Endothelial cell of umbilical vein (primary cell): Measurements from ENCODE around the gene PRPF18. TPM values are rescaled to one million over a fixed set of nuclear protein-coding genes. Genes with fewer than 3 reads are reported as not detected.

Experiments
- BruUV-seq: library from RNA; stranded (reverse); fragments of 400-500 nt; replicated peaks from 2 replicates; lab custom pipeline; 2021; lab: Mats Ljungman, UMichigan
- CTCF ChIA-PET: fragments of 300-600, 350-600 bp; sonication (Branson Sonifier 250); formaldehyde crosslinking; loops from one replicate; lab custom pipeline; 2021; ENCODE audit warnings: antibody characterized with exemption, inconsistent platforms; lab: Charles Lee
- POLR2A ChIA-PET: fragments of 300-600, 350-600 bp; sonication (Branson Sonifier 250); formaldehyde crosslinking; loops from one replicate; lab custom pipeline; 2021; ENCODE audit warnings: antibody characterized with exemption, inconsistent platforms; lab: Charles Lee
- DNase-seq: peaks from one replicate; pipeline ENCODE4 v3.0.0-alpha.2; 2011; ENCODE audit warnings: low read depth, low spot score
- FAIRE-seq: peaks from 2 replicates; lab custom pipeline; 2011; peaks lifted over from hg19 to GRCh38; lab: Jason Lieb, UNC
- H2AFZ ChIP-seq: 2 replicates; pipeline ENCODE4 v1.6.0; 2012; ENCODE audit warnings: low read depth, low read length, control low read depth, inconsistent platforms
- H3K27ac ChIP-seq: 2 replicates; pipeline ENCODE4 v1.5.1; 2011; ENCODE audit warnings: low read depth, mild to moderate bottlenecking, control low read depth, low read length, moderate library complexity; ENCODE audit not compliant: insufficient read depth
- H3K27me3 ChIP-seq, 2 experiments: 2 replicates each; pipeline versions ENCODE4 v1.6.0 to v1.6.1; 2011; ENCODE audit warnings: low read length in 2 of 2, mixed read lengths in 1 of 2; ENCODE audit not compliant: control insufficient read depth in 2 of 2, insufficient read depth in 2 of 2
- H3K36me3 ChIP-seq, 2 experiments: 2 replicates in 1 of 2; 3 replicates in 1 of 2; pipeline ENCODE4 v1.5.1; 2011; ENCODE audit warnings: low read length in 2 of 2, mild to moderate bottlenecking in 1 of 2, moderate library complexity in 1 of 2; ENCODE audit not compliant: control insufficient read depth in 2 of 2, insufficient read depth in 2 of 2; ENCODE audit errors: extremely low read depth in 1 of 2
- H3K4me1 ChIP-seq: 3 replicates; pipeline ENCODE4 v1.5.1; 2011; ENCODE audit warnings: mild to moderate bottlenecking, low read length; ENCODE audit not compliant: control insufficient read depth, insufficient read depth; ENCODE audit errors: extremely low read depth
- H3K4me2 ChIP-seq: 2 replicates; pipeline ENCODE4 v1.6.1; 2011; ENCODE audit warnings: low read length, control low read depth, mixed read lengths; ENCODE audit not compliant: insufficient read depth
- H3K4me3 ChIP-seq, 3 experiments: fragments of 200-600 bp in 1 of 3; sonication (generic), shearing (Covaris generic) in 1 of 3; replicated peaks in 1 of 3; 2 replicates each; pipeline ENCODE4 v1.5.1; 2011 to 2016; ENCODE audit warnings: control low read depth in 3 of 3, low read length in 3 of 3, mild to moderate bottlenecking in 2 of 3, inconsistent platforms in 1 of 3, low read depth in 1 of 3, moderate library complexity in 1 of 3; ENCODE audit not compliant: insufficient read depth in 1 of 3
- H3K79me2 ChIP-seq: 2 replicates; pipeline ENCODE4 v1.6.0; 2012; ENCODE audit warnings: low read length, inconsistent platforms; ENCODE audit not compliant: control insufficient read depth, insufficient read depth
- H3K9ac ChIP-seq: replicated peaks from 2 replicates; pipeline ENCODE3; 2011; ENCODE audit warnings: low read length, control low read depth; ENCODE audit not compliant: insufficient read depth; ENCODE audit errors: extremely low read depth
- H3K9me1 ChIP-seq: replicated peaks from 3 replicates; pipeline ENCODE4 v1.6.0; 2011; ENCODE audit warnings: mild to moderate bottlenecking, low read length; ENCODE audit not compliant: control insufficient read depth, insufficient read depth; ENCODE audit errors: extremely low read depth
- H3K9me3 ChIP-seq: replicated peaks from 2 replicates; pipeline ENCODE4 v1.5.1; 2012; ENCODE audit warnings: low read length, inconsistent platforms; ENCODE audit not compliant: control insufficient read depth, insufficient read depth
- H4K20me1 ChIP-seq: replicated peaks from 2 replicates; pipeline ENCODE3; 2011; ENCODE audit warnings: mild to moderate bottlenecking, low read length; ENCODE audit not compliant: control insufficient read depth, insufficient read depth; ENCODE audit errors: extremely low read depth
- EZH2 ChIP-seq: IDR thresholded peaks from 2 replicates; pipeline ENCODE4 v1.6.1; 2012; ENCODE audit warnings: borderline replicate concordance, low read depth, mild to moderate bottlenecking, moderate library complexity, low read length, inconsistent platforms; ENCODE audit not compliant: severe bottlenecking
- FOS ChIP-seq: IDR thresholded peaks from 2 replicates; pipeline ENCODE4 v1.6.1; 2011; ENCODE audit warnings: mild to moderate bottlenecking, low read length, moderate library complexity, borderline replicate concordance; ENCODE audit not compliant: insufficient read depth
- GATA2 ChIP-seq: IDR thresholded peaks from 2 replicates; pipeline ENCODE4 v1.7.0; 2011; ENCODE audit warnings: low read depth, mild to moderate bottlenecking, moderate library complexity, mixed read lengths, low read length; ENCODE audit not compliant: insufficient read length, insufficient read depth
- JUN ChIP-seq: IDR thresholded peaks from 2 replicates; pipeline ENCODE4 v1.6.1; 2011; ENCODE audit warnings: borderline replicate concordance, low read depth; ENCODE audit not compliant: insufficient read length, insufficient read depth
- MAX ChIP-seq: IDR thresholded peaks from 2 replicates; pipeline ENCODE4 v1.6.1; 2011; ENCODE audit not compliant: insufficient read depth, insufficient read length
- MYC ChIP-seq: IDR thresholded peaks from one replicate; pipeline ENCODE4 v1.6.1; 2011; ENCODE audit warnings: mild to moderate bottlenecking, low read depth, low read length
- POLR2A ChIP-seq: IDR thresholded peaks from 2 replicates; pipeline ENCODE4 v1.6.1; 2012; ENCODE audit warnings: low read depth, mild to moderate bottlenecking, control low read depth, low read length
- POLR2AphosphoS5 ChIP-seq: IDR thresholded peaks from 2 replicates; pipeline ENCODE4 v1.6.1; 2012; ENCODE audit warnings: low read depth, mild to moderate bottlenecking, control low read depth, low read length, moderate library complexity; ENCODE audit not compliant: insufficient read depth
- dilution Hi-C: fragments of 300-500 bp; cut with MboI; formaldehyde crosslinking; loops from one replicate; pipeline ENCODE4 v1.15.0; 2019; ENCODE audit warnings: low sequenced_read_pairs; ENCODE audit not compliant: extremely low pct_ligation_motif_present
- intact Hi-C: fragments of 100-400 bp; cut with micrococcal nuclease; formaldehyde crosslinking; loops from one replicate; pipeline ENCODE4 v1.10.0; 2022
- polyA plus RNA-seq, 4 experiments: library from polyadenylated mRNA; depleted of rRNA in 3 of 4; stranded (reverse) in 3 of 4; unstranded in 1 of 4; fragments of >200 nt; gene quantifications; 2 replicates each; pipeline versions ENCODE4 v1.2.1 to v1.2.3, GENCODE V29; 2011 to 2012; ENCODE audit warnings: missing spikeins in 1 of 4
- total RNA-seq: library from RNA; stranded (reverse); gene quantifications from 2 replicates; pipeline ENCODE4 v1.2.3, GENCODE V29; 2021
- TF ChIP-seq, protein P1 (sequence below), 2 donors: IDR thresholded peaks; 1 replicate in 1 of 2; 2 replicates in 1 of 2; pipeline ENCODE4 v1.5.1; 2011; ENCODE audit warnings: low read length in 2 of 2, mild to moderate bottlenecking in 2 of 2, moderate library complexity in 2 of 2, control low read depth in 1 of 2, inconsistent platforms in 1 of 2, low read depth in 1 of 2; ENCODE audit not compliant: insufficient read depth in 1 of 2; ENCODE audit errors: extremely low read depth in 1 of 2

Gene PRPF18
- total and polyA plus RNA-seq, 2 donors (not counting 3 experiments of a cell fraction or from before 2014, with no cell fraction given): 7.3 to 21.0 TPM

- no peaks in the 10 kb centered on the region for H3K4me1 ChIP-seq
- intact Hi-C loops: no loop called here
- FAIRE-seq (no peak), DNase-seq (no peak)
- no peaks in the 10 kb centered on the region for H4K20me1 ChIP-seq
- no peak overlapping the region for H3K9ac ChIP-seq
- BruUV-seq: no TSS peak
- no peaks in the 10 kb centered on the region for H3K9me3 ChIP-seq
- H3K4me3 ChIP-seq: no peak overlapping the region
- dilution Hi-C loops: no loop called here
- no peaks in the 10 kb centered on the region for H3K36me3 ChIP-seq
- H3K4me2 ChIP-seq: no peak overlapping the region
- ChIA-PET CTCF (no interaction called here), POLR2A (no interaction called here)
- TF ChIP-seq GATA2: no peak
- no peak for TF ChIP-seq EZH2
- no peak for TF ChIP-seq POLR2AphosphoS5
- TF ChIP-seq, protein P1, sequence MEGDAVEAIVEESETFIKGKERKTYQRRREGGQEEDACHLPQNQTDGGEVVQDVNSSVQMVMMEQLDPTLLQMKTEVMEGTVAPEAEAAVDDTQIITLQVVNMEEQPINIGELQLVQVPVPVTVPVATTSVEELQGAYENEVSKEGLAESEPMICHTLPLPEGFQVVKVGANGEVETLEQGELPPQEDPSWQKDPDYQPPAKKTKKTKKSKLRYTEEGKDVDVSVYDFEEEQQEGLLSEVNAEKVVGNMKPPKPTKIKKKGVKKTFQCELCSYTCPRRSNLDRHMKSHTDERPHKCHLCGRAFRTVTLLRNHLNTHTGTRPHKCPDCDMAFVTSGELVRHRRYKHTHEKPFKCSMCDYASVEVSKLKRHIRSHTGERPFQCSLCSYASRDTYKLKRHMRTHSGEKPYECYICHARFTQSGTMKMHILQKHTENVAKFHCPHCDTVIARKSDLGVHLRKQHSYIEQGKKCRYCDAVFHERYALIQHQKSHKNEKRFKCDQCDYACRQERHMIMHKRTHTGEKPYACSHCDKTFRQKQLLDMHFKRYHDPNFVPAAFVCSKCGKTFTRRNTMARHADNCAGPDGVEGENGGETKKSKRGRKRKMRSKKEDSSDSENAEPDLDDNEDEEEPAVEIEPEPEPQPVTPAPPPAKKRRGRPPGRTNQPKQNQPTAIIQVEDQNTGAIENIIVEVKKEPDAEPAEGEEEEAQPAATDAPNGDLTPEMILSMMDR (IDR thresholded peaks at IDR 0.05; ENCODE audit: extremely low read depth in 1 of 2, insufficient read depth in 1 of 2, low read depth in 1 of 2, low read length in 2 of 2): no peak
- TF ChIP-seq POLR2A: no peak
- TF ChIP-seq JUN: no peak
- TF ChIP-seq FOS: no peak
- no peak for TF ChIP-seq MYC
- TF ChIP-seq MAX: no peak
- H3K27ac ChIP-seq: no peak overlapping the region
- no peaks in the 10 kb centered on the region for H3K27me3 ChIP-seq
- H3K9me1 ChIP-seq: no peaks in the 10 kb centered on the region
- H2AFZ ChIP-seq: no peak overlapping the region
- peaks cover 19% of the 10 kb centered on the region for H3K79me2 ChIP-seq
Measured at GRCh38 chr10:13593535-13593934, 6.8 kb downstream of the PRPF18 start.
